GM21423 (cell line): ENCODE results near the gene MAJIN.
A peak's percentile ranks its signal among the peaks of the same experiment; 100 is the strongest.
"Not testable (repeated sequence)": the region's sequence is repeated elsewhere in the genome, so short reads cannot be mapped to it uniquely, and the experiment has no call there.

Experiments
- ATAC-seq: cut with Tn5 transposase; IDR thresholded peaks from one replicate; pipeline ENCODE4 v1.9.1; 2021; ENCODE audit warnings: mild to moderate bottlenecking, moderate library complexity; ENCODE audit not compliant: unreplicated experiment

Gene MAJIN

GRCh38 chr11:64971421-64972233 lies at the start of gene MAJIN:
Gene MAJIN, minus strand, starts transcription at chr11:64972108. Its CDS starts 12,703 bp downstream, at chr11:64959405.
- ATAC-seq: no peak

- ATAC-seq: no peak
Observed at GRCh38 chr11:65021509-65021908, 49.6 kb upstream of the MAJIN start.

- ATAC-seq: no peak
Observed at GRCh38 chr11:65021003-65021402, 49.1 kb upstream of the MAJIN start.

GRCh38 chr11:65019824-65020223 lies 47.9 kb upstream of the MAJIN start:
- no peak for ATAC-seq

- no peak for ATAC-seq
Observed at GRCh38 chr11:65017937-65018336, 46.0 kb upstream of the MAJIN start.

GRCh38 chr11:65016705-65017104 lies 44.8 kb upstream of the MAJIN start:
- ATAC-seq: no peak

- no peak for ATAC-seq
Observed at GRCh38 chr11:65014726-65015227, 42.9 kb upstream of the MAJIN start.

- peak; percentile 77 for ATAC-seq
Observed at GRCh38 chr11:65013888-65014725, 42.2 kb upstream of the MAJIN start, which contains the start of gene ARL2. Gene ARL2, plus strand, starts transcription at chr11:65014160. Its CDS starts 48 bp downstream, at chr11:65014208.

- peak; percentile 39 for ATAC-seq
Observed at GRCh38 chr11:65013130-65013887, 41.4 kb upstream of the MAJIN start.

GRCh38 chr11:65008873-65009272 lies 37.0 kb upstream of the MAJIN start:
- no peak for ATAC-seq

GRCh38 chr11:65008016-65008415 lies 36.1 kb upstream of the MAJIN start:
- ATAC-seq: no peak

- not testable (repeated sequence) for ATAC-seq
Observed at GRCh38 chr11:65003968-65004367, 32.1 kb upstream of the MAJIN start.

- ATAC-seq: no peak
Observed at GRCh38 chr11:65003282-65003681, 31.4 kb upstream of the MAJIN start.

- no peak for ATAC-seq
Observed at GRCh38 chr11:65002706-65003105, 30.8 kb upstream of the MAJIN start.

- no peak for ATAC-seq
Observed at GRCh38 chr11:64999478-64999877, 27.6 kb upstream of the MAJIN start.

GRCh38 chr11:64998690-64999431 lies 27.0 kb upstream of the MAJIN start:
- ATAC-seq: no peak

GRCh38 chr11:64998141-64998540 lies 26.2 kb upstream of the MAJIN start:
- no peak for ATAC-seq

- ATAC-seq: no peak
Observed at GRCh38 chr11:64996710-64997380, 24.9 kb upstream of the MAJIN start, which contains the start of gene BATF2. Gene BATF2, minus strand, starts transcription at chr11:64996971. Its CDS starts 57 bp downstream, at chr11:64996914.

- no peak for ATAC-seq
Observed at GRCh38 chr11:64996327-64996709, 24.4 kb upstream of the MAJIN start.

GRCh38 chr11:64994318-64994717 lies 22.4 kb upstream of the MAJIN start:
- ATAC-seq: no peak
